MCF 10A (cell line): ENCODE measurements around the gene SALL3. TPM values are rescaled to one million over a fixed set of nuclear protein-coding genes. Genes with fewer than 3 reads are reported as not detected.

ENCODE experiments used
- BruUV-seq: library from RNA; stranded (reverse); fragments of 400-500 nt; replicated peaks from 2 replicates; lab custom pipeline; 2021; lab: Mats Ljungman, UMichigan
- CTCF ChIA-PET: fragments of 300-600 bp; sonication (Branson Sonifier 250); formaldehyde crosslinking; extraction: SDS; loops from one replicate; lab custom pipeline; 2021; ENCODE audit warnings: antibody characterized with exemption, inconsistent platforms; lab: Yijun Ruan, JAX
- POLR2A ChIA-PET: fragments of 300-600, 350-650 bp; sonication (Branson Sonifier 250); formaldehyde crosslinking; extraction: SDS; loops from one replicate; lab custom pipeline; 2020; ENCODE audit warnings: antibody characterized with exemption, inconsistent platforms; lab: Yijun Ruan, JAX
- DNase-seq: peaks from one replicate; pipeline ENCODE4 v3.0.0-alpha.2; 2018; ENCODE audit not compliant: unreplicated experiment
- H3K27ac Mint-ChIP-seq: one replicate; pipeline ENCODE4 v1.8.0; 2022; ENCODE audit warnings: mild to moderate bottlenecking, low read depth, mixed read lengths; ENCODE audit not compliant: unreplicated experiment
- H3K27me3 Mint-ChIP-seq: one replicate; pipeline ENCODE4 v1.8.0; 2022; ENCODE audit warnings: mixed read lengths; ENCODE audit not compliant: insufficient read depth, unreplicated experiment
- H3K36me3 Mint-ChIP-seq: one replicate; pipeline ENCODE4 v1.8.0; 2022; ENCODE audit warnings: mild to moderate bottlenecking, moderate library complexity, mixed read lengths; ENCODE audit not compliant: insufficient read depth, unreplicated experiment
- H3K4me1 Mint-ChIP-seq: one replicate; pipeline ENCODE4 v1.8.0; 2022; ENCODE audit warnings: mixed read lengths; ENCODE audit not compliant: insufficient read depth, unreplicated experiment
- H3K4me3 Mint-ChIP-seq: one replicate; pipeline ENCODE4 v1.8.0; 2022; ENCODE audit warnings: mild to moderate bottlenecking, moderate library complexity, mixed read lengths; ENCODE audit not compliant: unreplicated experiment
- H3K9me3 Mint-ChIP-seq: one replicate; pipeline ENCODE4 v1.8.0; 2022; ENCODE audit warnings: mixed read lengths; ENCODE audit not compliant: unreplicated experiment
- intact Hi-C: fragments of 100-400 bp; cut with micrococcal nuclease; formaldehyde crosslinking; loops from 2 replicates; pipeline ENCODE4 v1.14.1; 2022
- total RNA-seq: library from RNA; stranded (reverse); gene quantifications from 2 replicates; pipeline ENCODE4 v1.2.3, GENCODE V29; 2022
- TF ChIP-seq, protein P1 (sequence below): fragments of 200-600 bp; IDR thresholded peaks from one replicate; pipeline ENCODE4 v1.8.0; 2022; ENCODE audit warnings: antibody characterized with exemption, mild to moderate bottlenecking; ENCODE audit not compliant: unreplicated experiment

The SALL3 gene
- total RNA-seq, 1 experiment from 2014 or later = not detected

DNA sequence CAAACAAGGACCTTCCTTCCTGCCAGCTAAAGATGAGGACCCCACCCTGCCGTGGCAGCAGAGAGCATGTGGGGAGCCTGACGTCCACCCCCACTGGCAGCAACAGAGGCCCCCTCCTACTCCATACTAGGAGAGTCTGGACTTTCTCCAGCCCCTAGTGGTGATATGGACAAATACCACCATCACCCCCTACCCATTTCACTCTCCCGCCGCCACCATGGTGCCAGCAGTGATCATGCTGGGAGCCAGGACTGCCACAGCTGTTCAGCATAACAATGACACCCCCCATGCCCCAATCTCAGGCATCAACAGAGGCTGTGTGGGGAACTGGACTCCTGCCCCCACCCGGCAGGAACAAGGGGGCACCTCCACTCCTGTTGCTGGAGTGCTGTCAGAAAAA, 46.9 kb downstream of the SALL3 start:
- Mint-ChIP-seq H3K36me3 (no peaks in the 10 kb centered on the region), H3K4me1 (no peaks in the 10 kb centered on the region), H3K9me3 (peaks cover 15% of the 10 kb centered on the region), H3K27ac (no peak overlapping the region), H3K4me3 (no peak overlapping the region), H3K27me3 (no peaks in the 10 kb centered on the region)
- POLR2A ChIA-PET = interaction anchor here (0.6 kb wide), 1 partner anchor 9 kb away, joined by 3 read pairs; no protein-coding TSS in a partner anchor
- DNase-seq = no peak
- BruUV-seq = no TSS peak
- CTCF ChIA-PET = no interaction called here
- TF ChIP-seq, protein P1, sequence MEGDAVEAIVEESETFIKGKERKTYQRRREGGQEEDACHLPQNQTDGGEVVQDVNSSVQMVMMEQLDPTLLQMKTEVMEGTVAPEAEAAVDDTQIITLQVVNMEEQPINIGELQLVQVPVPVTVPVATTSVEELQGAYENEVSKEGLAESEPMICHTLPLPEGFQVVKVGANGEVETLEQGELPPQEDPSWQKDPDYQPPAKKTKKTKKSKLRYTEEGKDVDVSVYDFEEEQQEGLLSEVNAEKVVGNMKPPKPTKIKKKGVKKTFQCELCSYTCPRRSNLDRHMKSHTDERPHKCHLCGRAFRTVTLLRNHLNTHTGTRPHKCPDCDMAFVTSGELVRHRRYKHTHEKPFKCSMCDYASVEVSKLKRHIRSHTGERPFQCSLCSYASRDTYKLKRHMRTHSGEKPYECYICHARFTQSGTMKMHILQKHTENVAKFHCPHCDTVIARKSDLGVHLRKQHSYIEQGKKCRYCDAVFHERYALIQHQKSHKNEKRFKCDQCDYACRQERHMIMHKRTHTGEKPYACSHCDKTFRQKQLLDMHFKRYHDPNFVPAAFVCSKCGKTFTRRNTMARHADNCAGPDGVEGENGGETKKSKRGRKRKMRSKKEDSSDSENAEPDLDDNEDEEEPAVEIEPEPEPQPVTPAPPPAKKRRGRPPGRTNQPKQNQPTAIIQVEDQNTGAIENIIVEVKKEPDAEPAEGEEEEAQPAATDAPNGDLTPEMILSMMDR = no peak
- intact Hi-C loops = no loop called here

DNA sequence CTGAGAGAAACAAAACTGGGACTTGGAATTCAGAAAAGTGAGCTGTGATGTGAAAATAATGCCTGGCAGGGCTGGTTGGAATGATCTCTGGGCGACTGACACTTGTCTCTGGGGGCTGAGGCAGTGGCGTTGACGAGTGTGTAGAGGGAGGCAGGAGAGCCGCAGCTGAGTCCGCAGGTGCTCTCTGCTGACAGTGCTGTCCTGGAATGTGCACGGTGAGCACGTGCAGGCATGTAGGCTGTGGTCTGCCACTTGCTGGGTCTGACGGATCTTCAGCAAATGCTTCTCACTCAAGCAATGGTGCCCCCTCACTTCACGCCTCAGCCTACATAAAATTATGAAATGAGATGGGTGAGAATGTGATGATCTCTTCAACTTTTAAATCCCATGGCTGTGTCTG, 51.1 kb downstream of the SALL3 start:
- H3K4me1 Mint-ChIP-seq = no peaks in the 10 kb centered on the region
- BruUV-seq = no TSS peak
- ChIA-PET CTCF (no interaction called here), POLR2A (no interaction called here)
- intact Hi-C loops = no loop called here
- no peaks in the 10 kb centered on the region for H3K36me3 Mint-ChIP-seq
- H3K27me3 Mint-ChIP-seq = no peaks in the 10 kb centered on the region
- TF ChIP-seq, protein P1 = no peak
- no peak overlapping the region for H3K4me3 Mint-ChIP-seq
- DNase-seq = no peak
- peaks cover 15% of the 10 kb centered on the region for H3K9me3 Mint-ChIP-seq
- no peak overlapping the region for H3K27ac Mint-ChIP-seq

DNA sequence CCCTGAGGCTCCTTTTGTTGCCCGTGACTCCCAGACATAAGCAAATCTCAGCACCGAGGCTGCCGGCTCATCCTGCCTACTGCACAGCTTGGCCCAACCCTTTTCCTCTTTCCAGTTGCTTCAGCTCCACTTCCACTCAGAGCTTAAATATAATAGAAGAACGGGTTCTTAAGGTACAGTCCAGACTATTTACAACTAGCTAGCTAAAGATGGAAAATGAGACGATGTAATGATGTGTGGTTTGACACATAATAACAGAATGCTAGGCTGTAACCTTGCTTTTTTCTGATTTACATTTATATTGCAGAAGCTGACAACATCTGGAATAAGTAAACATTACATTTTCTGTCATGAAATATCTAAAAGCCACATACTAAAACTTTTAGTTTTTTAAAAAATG, 62.7 kb downstream of the SALL3 start:
- H3K27ac Mint-ChIP-seq = no peak overlapping the region
- no peaks in the 10 kb centered on the region for H3K36me3 Mint-ChIP-seq
- no peak for DNase-seq
- no peaks in the 10 kb centered on the region for H3K4me1 Mint-ChIP-seq
- POLR2A ChIA-PET = no interaction called here
- peaks cover 4% of the 10 kb centered on the region for H3K9me3 Mint-ChIP-seq
- no TSS peak for BruUV-seq
- H3K27me3 Mint-ChIP-seq = peaks cover 12% of the 10 kb centered on the region
- CTCF ChIA-PET = interaction anchor here (0.5 kb wide), 1 partner anchor 146 kb away, joined by 3 read pairs; no protein-coding TSS in a partner anchor
- intact Hi-C loops = no loop called here
- no peak overlapping the region for H3K4me3 Mint-ChIP-seq
- TF ChIP-seq, protein P1 = no peak

DNA sequence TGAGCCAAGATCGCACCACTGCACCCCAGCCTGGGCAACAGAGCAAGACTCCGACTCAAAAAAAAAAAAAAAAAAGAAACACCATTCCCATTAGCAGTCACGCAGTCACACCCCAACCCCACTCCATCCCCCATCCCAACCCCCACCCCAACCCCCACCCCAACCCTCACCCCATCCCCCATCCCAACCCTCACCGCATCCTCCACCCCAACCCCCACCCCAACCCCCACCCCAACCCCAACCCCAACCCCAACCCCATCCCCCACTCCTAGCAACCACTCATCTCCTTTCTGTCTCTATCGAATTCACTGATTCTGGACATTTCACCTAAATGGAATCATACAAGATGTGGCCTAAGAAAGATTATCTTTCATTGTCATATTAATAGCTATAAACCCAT, 63.7 kb downstream of the SALL3 start:
- ChIA-PET CTCF (interaction anchor here (0.5 to 1.2 kb wide), 2 partner anchors 11 to 52 kb away, joined by 3 to 5 read pairs; no protein-coding TSS in a partner anchor), POLR2A (no interaction called here)
- intact Hi-C loops = no loop called here
- no peaks in the 10 kb centered on the region for H3K4me1 Mint-ChIP-seq
- TF ChIP-seq, protein P1 = no peak
- DNase-seq = no peak
- H3K4me3 Mint-ChIP-seq = no peak overlapping the region
- peaks cover 12% of the 10 kb centered on the region for H3K27me3 Mint-ChIP-seq
- no peaks in the 10 kb centered on the region for H3K36me3 Mint-ChIP-seq
- H3K9me3 Mint-ChIP-seq = no peaks in the 10 kb centered on the region
- H3K27ac Mint-ChIP-seq = no peak overlapping the region
- BruUV-seq = no TSS peak
